ENCODE results near the gene TMEM72.

TMEM72 gene

GRCh38 chr10:44917848-44918247 lies 6.7 kb downstream of the TMEM72 start:
- no peak for DNase-seq (ENCODE audit: low read depth in 2 of 2)

- DNase-seq (ENCODE audit: low read depth in 2 of 2), result no peak
These were observed 9.1 kb downstream of the TMEM72 start for GRCh38 chr10:44920252-44920651.

- DNase-seq (ENCODE audit: low read depth in 2 of 2), result no peak
These were observed 9.9 kb downstream of the TMEM72 start for GRCh38 chr10:44921061-44921460.

- no peak for DNase-seq (ENCODE audit: low read depth in 2 of 2)
These were observed 10.4 kb downstream of the TMEM72 start for GRCh38 chr10:44921506-44921905.

- no peak for DNase-seq (ENCODE audit: low read depth in 2 of 2)
These were observed 10.9 kb downstream of the TMEM72 start for GRCh38 chr10:44922021-44922420.

GRCh38 chr10:44922796-44923545 lies 11.8 kb downstream of the TMEM72 start:
- no peak for DNase-seq (ENCODE audit: low read depth in 2 of 2)

GRCh38 chr10:44923611-44924010 lies 12.5 kb downstream of the TMEM72 start:
- no peak for DNase-seq (ENCODE audit: low read depth in 2 of 2)

- no peak for DNase-seq (ENCODE audit: low read depth in 2 of 2)
These were observed 13.3 kb downstream of the TMEM72 start for GRCh38 chr10:44924261-44925040.

GRCh38 chr10:44925224-44925623 lies 14.1 kb downstream of the TMEM72 start:
- DNase-seq (ENCODE audit: low read depth in 2 of 2), result no peak

- no peak for DNase-seq (ENCODE audit: low read depth in 2 of 2)
These were observed 14.9 kb downstream of the TMEM72 start for GRCh38 chr10:44925811-44926750.

- no peak for DNase-seq (ENCODE audit: low read depth in 2 of 2)
These were observed 15.7 kb downstream of the TMEM72 start for GRCh38 chr10:44926751-44927351.

- DNase-seq (ENCODE audit: low read depth in 2 of 2), result no peak
These were observed 16.2 kb downstream of the TMEM72 start for GRCh38 chr10:44927352-44927751.

GRCh38 chr10:44928462-44928861 lies 17.3 kb downstream of the TMEM72 start:
- no peak for DNase-seq (ENCODE audit: low read depth in 2 of 2)

GRCh38 chr10:44929356-44930255 lies 18.5 kb downstream of the TMEM72 start:
- no peak for DNase-seq (ENCODE audit: low read depth in 2 of 2)

GRCh38 chr10:44930904-44931620 lies 19.9 kb downstream of the TMEM72 start:
- DNase-seq (ENCODE audit: low read depth in 2 of 2), result no peak

- DNase-seq (ENCODE audit: low read depth in 2 of 2), result no peak
These were observed 20.7 kb downstream of the TMEM72 start for GRCh38 chr10:44931621-44932516.

- peak; percentile 45 to 49 for DNase-seq (ENCODE audit: low read depth in 2 of 2)
These were observed 21.6 kb downstream of the TMEM72 start for GRCh38 chr10:44932517-44933450.

Measured in fibroblast of skin of left quadriceps (primary cell).